Loucy (cell line): ENCODE results near the gene HRH3.

ENCODE experiments used
- H2AFZ ChIP-seq: fragments of 200-600 bp; sonication (generic); 2 replicates; pipeline ENCODE4 v1.6.0; 2016; ENCODE audit warnings: antibody characterized with exemption, mild to moderate bottlenecking, low read length, moderate library complexity
- H3F3A ChIP-seq: fragments of 200-600 bp; 2 replicates; pipeline ENCODE4 v1.6.0; 2016; ENCODE audit warnings: antibody characterized with exemption, low read depth, mild to moderate bottlenecking
- H3K27me3 ChIP-seq: fragments of 200-600 bp; sonication (generic); 2 replicates; pipeline ENCODE4 v1.6.1; 2014; ENCODE audit warnings: low read length, mild to moderate bottlenecking; ENCODE audit not compliant: insufficient read depth, poor library complexity, severe bottlenecking
- H3K36me3 ChIP-seq: fragments of 200-600 bp; sonication (generic); 2 replicates; pipeline ENCODE4 v1.6.1; 2016; ENCODE audit warnings: low read length; ENCODE audit not compliant: insufficient read depth
- H3K4me1 ChIP-seq: fragments of 200-600 bp; sonication (generic); 2 replicates; pipeline ENCODE4 v1.5.1; 2014; ENCODE audit warnings: low read length, mild to moderate bottlenecking; ENCODE audit not compliant: insufficient read depth, poor library complexity, severe bottlenecking
- H3K4me2 ChIP-seq: fragments of 200-600 bp; sonication (generic); 2 replicates; pipeline ENCODE4 v1.6.0; 2014; ENCODE audit warnings: antibody characterized with exemption, low read length, low read depth, mild to moderate bottlenecking; ENCODE audit not compliant: poor library complexity, severe bottlenecking
- H3K4me3 ChIP-seq: fragments of 200-600 bp; sonication (generic); 2 replicates; pipeline ENCODE4 v1.5.1; 2014; ENCODE audit warnings: low read length, mild to moderate bottlenecking, mixed read lengths; ENCODE audit not compliant: poor library complexity, severe bottlenecking
- H3K79me2 ChIP-seq: fragments of 200-600 bp; sonication (generic); 2 replicates; pipeline ENCODE4 v1.6.1; 2014; ENCODE audit warnings: low read length; ENCODE audit not compliant: insufficient read depth
- H3K9ac ChIP-seq: fragments of 200-600 bp; sonication (generic); 2 replicates; pipeline ENCODE4 v1.6.0; 2014; ENCODE audit warnings: mild to moderate bottlenecking, low read depth, low read length, moderate library complexity; ENCODE audit not compliant: poor library complexity, severe bottlenecking
- H3K9me2 ChIP-seq: fragments of 200-600 bp; sonication (generic); replicated peaks from 2 replicates; pipeline ENCODE4 v1.6.1; 2016; ENCODE audit warnings: low read depth, low read length, mixed read lengths
- H3K9me3 ChIP-seq: fragments of 200-600 bp; sonication (generic); 2 replicates; pipeline ENCODE4 v1.6.1; 2014; ENCODE audit warnings: mild to moderate bottlenecking, antibody characterized with exemption, low read length, low read depth; ENCODE audit not compliant: insufficient read depth
- H4K20me1 ChIP-seq: fragments of 200-600 bp; sonication (generic); 2 replicates; pipeline ENCODE4 v1.6.0; 2014; ENCODE audit warnings: antibody characterized with exemption, low read length, mild to moderate bottlenecking; ENCODE audit not compliant: insufficient read depth, poor library complexity, severe bottlenecking
- CTCF ChIP-seq: fragments of 200-600 bp; sonication (generic); conservative IDR thresholded peaks from 2 replicates; pipeline ENCODE4 v1.5.1; 2014; ENCODE audit warnings: mild to moderate bottlenecking, antibody characterized with exemption, low read length
- EZH2phosphoT487 ChIP-seq: fragments of 200-600 bp; IDR thresholded peaks from 2 replicates; pipeline ENCODE4 v1.6.1; 2018; ENCODE audit warnings: antibody characterized with exemption, mild to moderate bottlenecking, moderate library complexity, borderline replicate concordance

HRH3 gene

GRCh38 chr20:62268228-62268900 lies 48.3 kb upstream of the HRH3 start:
- Histone ChIP-seq H2AFZ (no peak overlapping the region), H3K79me2 (no peaks in the 10 kb centered on the region), H3F3A (no peaks in the 10 kb centered on the region), H3K36me3 (peaks cover 70% of the 10 kb centered on the region), H3K9me3 (no peaks in the 10 kb centered on the region), H3K4me2 (no peak overlapping the region), H3K4me3 (no peak overlapping the region), H3K9ac (no peak overlapping the region), H3K27me3 (no peaks in the 10 kb centered on the region), H3K4me1 (no peaks in the 10 kb centered on the region), H4K20me1 (no peaks in the 10 kb centered on the region), H3K9me2 (no peaks in the 10 kb centered on the region)
- TF ChIP-seq EZH2phosphoT487 (no peak), CTCF (no peak)

GRCh38 chr20:62267543-62267942 lies 47.5 kb upstream of the HRH3 start:
- Histone ChIP-seq H2AFZ (no peak overlapping the region), H3K79me2 (no peaks in the 10 kb centered on the region), H3K9ac (no peak overlapping the region), H3K36me3 (peaks cover 70% of the 10 kb centered on the region), H3F3A (no peaks in the 10 kb centered on the region), H3K4me1 (no peaks in the 10 kb centered on the region), H3K9me2 (no peaks in the 10 kb centered on the region), H3K9me3 (no peaks in the 10 kb centered on the region), H3K4me2 (no peak overlapping the region), H4K20me1 (no peaks in the 10 kb centered on the region), H3K27me3 (no peaks in the 10 kb centered on the region), H3K4me3 (no peak overlapping the region)
- TF ChIP-seq EZH2phosphoT487 (no peak), CTCF (no peak)

DNA sequence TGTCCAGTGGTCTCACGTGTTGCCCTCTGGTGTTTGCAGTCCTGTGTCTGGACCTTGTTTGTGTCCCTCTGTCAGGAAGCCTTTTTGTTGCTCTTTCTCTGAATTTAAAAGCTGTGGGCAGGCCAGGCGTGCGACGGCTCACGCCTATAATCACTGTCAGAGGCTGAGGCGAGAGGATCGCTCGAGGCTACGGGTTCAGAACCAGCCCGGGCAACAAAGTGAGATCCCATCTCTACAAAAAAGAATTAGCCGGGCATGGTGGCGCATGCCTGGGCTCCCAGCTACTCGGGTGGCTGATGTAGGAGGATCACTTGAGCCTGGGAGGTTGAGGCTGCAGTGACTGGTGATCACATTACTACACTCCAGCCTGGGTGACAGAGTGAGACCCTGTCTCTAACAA lies 46.8 kb upstream of the HRH3 start:
- no peak overlapping the region for H3K4me2 ChIP-seq
- H3K9me2 ChIP-seq: no peaks in the 10 kb centered on the region
- H3K27me3 ChIP-seq: no peaks in the 10 kb centered on the region
- H2AFZ ChIP-seq: no peak overlapping the region
- H3F3A ChIP-seq: no peaks in the 10 kb centered on the region
- no peaks in the 10 kb centered on the region for H3K4me1 ChIP-seq
- TF ChIP-seq EZH2phosphoT487: no peak
- no peak for TF ChIP-seq CTCF
- no peaks in the 10 kb centered on the region for H3K9me3 ChIP-seq
- H3K4me3 ChIP-seq: no peak overlapping the region
- H3K36me3 ChIP-seq: peaks cover 70% of the 10 kb centered on the region
- H3K79me2 ChIP-seq: no peaks in the 10 kb centered on the region
- no peak overlapping the region for H3K9ac ChIP-seq
- no peaks in the 10 kb centered on the region for H4K20me1 ChIP-seq
